GM21381 (cell line): ENCODE results near the gene DHRS2.
"Not testable (repeated sequence)": the region's sequence is repeated elsewhere in the genome, so short reads cannot be mapped to it uniquely, and the experiment has no call there.

ENCODE experiments used
- ATAC-seq: cut with Tn5 transposase; IDR thresholded peaks from one replicate; pipeline ENCODE4 v1.9.1; 2021; ENCODE audit warnings: mild to moderate bottlenecking, moderate library complexity; ENCODE audit not compliant: unreplicated experiment

The DHRS2 gene

GRCh38 chr14:23636317-23637211 is at the start of gene DHRS2:
Gene DHRS2, plus strand, starts transcription at chr14:23636364. Its CDS starts 2,501 bp downstream, at chr14:23638865.
- no peak for ATAC-seq

GRCh38 chr14:23588884-23589598 is 47.1 kb upstream of the DHRS2 start:
- peak; percentile 97 for ATAC-seq

- no peak for ATAC-seq
These were observed 46.6 kb upstream of the DHRS2 start for GRCh38 chr14:23589606-23590005.

GRCh38 chr14:23590198-23590597 is 46.0 kb upstream of the DHRS2 start:
- ATAC-seq = no peak

- ATAC-seq = not testable (repeated sequence)
These were observed 42.0 kb upstream of the DHRS2 start for GRCh38 chr14:23594191-23594590.

GRCh38 chr14:23600322-23600707 is 35.8 kb upstream of the DHRS2 start:
- ATAC-seq = no peak

GRCh38 chr14:23600806-23601205 is 35.4 kb upstream of the DHRS2 start:
- ATAC-seq = no peak

GRCh38 chr14:23601424-23601823 is 34.7 kb upstream of the DHRS2 start:
- no peak for ATAC-seq

GRCh38 chr14:23601845-23602180 is 34.4 kb upstream of the DHRS2 start:
- no peak for ATAC-seq

GRCh38 chr14:23602181-23603095 is 33.7 kb upstream of the DHRS2 start:
- no peak for ATAC-seq

- no peak for ATAC-seq
These were observed 33.1 kb upstream of the DHRS2 start for GRCh38 chr14:23603103-23603502.

- ATAC-seq = no peak
These were observed 32.0 kb upstream of the DHRS2 start for GRCh38 chr14:23604148-23604547.

- ATAC-seq = no peak
These were observed 31.4 kb upstream of the DHRS2 start for GRCh38 chr14:23604675-23605170.

- peak; percentile 76 for ATAC-seq
These were observed 30.1 kb upstream of the DHRS2 start for GRCh38 chr14:23605931-23606585.

GRCh38 chr14:23608454-23608853 is 27.7 kb upstream of the DHRS2 start:
- no peak for ATAC-seq

GRCh38 chr14:23609001-23609400 is 27.2 kb upstream of the DHRS2 start:
- ATAC-seq = no peak

GRCh38 chr14:23609411-23610089 is 26.6 kb upstream of the DHRS2 start:
- not testable (repeated sequence) for ATAC-seq

- ATAC-seq = no peak
These were observed 25.9 kb upstream of the DHRS2 start for GRCh38 chr14:23610090-23610814.

GRCh38 chr14:23610815-23611289 is 25.3 kb upstream of the DHRS2 start:
- ATAC-seq = no peak
